Endothelial cell of umbilical vein (primary cell): Measurements from ENCODE around the gene NSD1.

ENCODE experiments used
- EZH2 ChIP-seq: IDR thresholded peaks from 2 replicates; pipeline ENCODE4 v1.6.1; 2012; ENCODE audit warnings: borderline replicate concordance, low read depth, mild to moderate bottlenecking, moderate library complexity, low read length, inconsistent platforms; ENCODE audit not compliant: severe bottlenecking
- FOS ChIP-seq: IDR thresholded peaks from 2 replicates; pipeline ENCODE4 v1.6.1; 2011; ENCODE audit warnings: mild to moderate bottlenecking, low read length, moderate library complexity, borderline replicate concordance; ENCODE audit not compliant: insufficient read depth
- GATA2 ChIP-seq: IDR thresholded peaks from 2 replicates; pipeline ENCODE4 v1.7.0; 2011; ENCODE audit warnings: low read depth, mild to moderate bottlenecking, moderate library complexity, mixed read lengths, low read length; ENCODE audit not compliant: insufficient read length, insufficient read depth
- JUN ChIP-seq: IDR thresholded peaks from 2 replicates; pipeline ENCODE4 v1.6.1; 2011; ENCODE audit warnings: borderline replicate concordance, low read depth; ENCODE audit not compliant: insufficient read length, insufficient read depth
- MYC ChIP-seq: IDR thresholded peaks from one replicate; pipeline ENCODE4 v1.6.1; 2011; ENCODE audit warnings: mild to moderate bottlenecking, low read depth, low read length
- POLR2A ChIP-seq: IDR thresholded peaks from 2 replicates; pipeline ENCODE4 v1.6.1; 2012; ENCODE audit warnings: low read depth, mild to moderate bottlenecking, control low read depth, low read length
- POLR2AphosphoS5 ChIP-seq: IDR thresholded peaks from 2 replicates; pipeline ENCODE4 v1.6.1; 2012; ENCODE audit warnings: low read depth, mild to moderate bottlenecking, control low read depth, low read length, moderate library complexity; ENCODE audit not compliant: insufficient read depth
- TF ChIP-seq, protein P1 (sequence below), 2 donors: IDR thresholded peaks; 1 replicate in 1 of 2; 2 replicates in 1 of 2; pipeline ENCODE4 v1.5.1; 2011; ENCODE audit warnings: low read length in 2 of 2, mild to moderate bottlenecking in 2 of 2, moderate library complexity in 2 of 2, control low read depth in 1 of 2, inconsistent platforms in 1 of 2, low read depth in 1 of 2; ENCODE audit not compliant: insufficient read depth in 1 of 2; ENCODE audit errors: extremely low read depth in 1 of 2
- TF ChIP-seq, protein P2 (sequence below): IDR thresholded peaks from 2 replicates; pipeline ENCODE4 v1.6.1; 2011; ENCODE audit not compliant: insufficient read depth, insufficient read length

DNA sequence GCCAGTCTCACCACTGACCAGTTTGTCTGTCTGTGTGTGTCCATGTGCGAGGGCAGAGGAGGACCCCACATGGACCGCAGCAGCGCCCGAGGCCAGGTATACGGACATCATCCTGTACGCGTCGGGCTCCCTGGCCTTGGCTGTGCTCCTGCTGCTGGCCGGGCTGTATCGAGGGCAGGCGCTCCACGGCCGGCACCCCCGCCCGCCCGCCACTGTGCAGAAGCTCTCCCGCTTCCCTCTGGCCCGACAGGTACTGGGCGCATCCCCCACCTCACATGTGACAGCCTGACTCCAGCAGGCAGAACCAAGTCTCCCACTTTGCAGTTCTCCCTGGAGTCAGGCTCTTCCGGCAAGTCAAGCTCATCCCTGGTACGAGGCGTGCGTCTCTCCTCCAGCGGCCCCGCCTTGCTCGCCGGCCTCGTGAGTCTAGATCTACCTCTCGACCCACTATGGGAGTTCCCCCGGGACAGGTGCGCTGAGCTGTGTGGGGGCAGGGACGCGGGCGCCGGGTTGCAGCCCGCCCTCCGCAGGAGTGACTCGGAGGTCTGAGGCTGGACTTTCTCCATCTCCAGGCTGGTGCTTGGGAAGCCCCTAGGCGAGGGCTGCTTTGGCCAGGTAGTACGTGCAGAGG is 40.4 kb upstream of the NSD1 start:
- TF ChIP-seq POLR2AphosphoS5 (no peak), JUN (no peak), POLR2A (no peak), EZH2 (no peak), MYC (no peak), GATA2 (no peak), FOS (no peak)
- TF ChIP-seq, protein P1, sequence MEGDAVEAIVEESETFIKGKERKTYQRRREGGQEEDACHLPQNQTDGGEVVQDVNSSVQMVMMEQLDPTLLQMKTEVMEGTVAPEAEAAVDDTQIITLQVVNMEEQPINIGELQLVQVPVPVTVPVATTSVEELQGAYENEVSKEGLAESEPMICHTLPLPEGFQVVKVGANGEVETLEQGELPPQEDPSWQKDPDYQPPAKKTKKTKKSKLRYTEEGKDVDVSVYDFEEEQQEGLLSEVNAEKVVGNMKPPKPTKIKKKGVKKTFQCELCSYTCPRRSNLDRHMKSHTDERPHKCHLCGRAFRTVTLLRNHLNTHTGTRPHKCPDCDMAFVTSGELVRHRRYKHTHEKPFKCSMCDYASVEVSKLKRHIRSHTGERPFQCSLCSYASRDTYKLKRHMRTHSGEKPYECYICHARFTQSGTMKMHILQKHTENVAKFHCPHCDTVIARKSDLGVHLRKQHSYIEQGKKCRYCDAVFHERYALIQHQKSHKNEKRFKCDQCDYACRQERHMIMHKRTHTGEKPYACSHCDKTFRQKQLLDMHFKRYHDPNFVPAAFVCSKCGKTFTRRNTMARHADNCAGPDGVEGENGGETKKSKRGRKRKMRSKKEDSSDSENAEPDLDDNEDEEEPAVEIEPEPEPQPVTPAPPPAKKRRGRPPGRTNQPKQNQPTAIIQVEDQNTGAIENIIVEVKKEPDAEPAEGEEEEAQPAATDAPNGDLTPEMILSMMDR (IDR thresholded peaks at IDR 0.05; ENCODE audit: extremely low read depth in 1 of 2, insufficient read depth in 1 of 2, low read depth in 1 of 2, low read length in 2 of 2), result no peak
- TF ChIP-seq, protein P2, sequence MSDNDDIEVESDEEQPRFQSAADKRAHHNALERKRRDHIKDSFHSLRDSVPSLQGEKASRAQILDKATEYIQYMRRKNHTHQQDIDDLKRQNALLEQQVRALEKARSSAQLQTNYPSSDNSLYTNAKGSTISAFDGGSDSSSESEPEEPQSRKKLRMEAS, result no peak
